Measurements from ENCODE around the gene PDGFD.

The PDGFD gene

DNA sequence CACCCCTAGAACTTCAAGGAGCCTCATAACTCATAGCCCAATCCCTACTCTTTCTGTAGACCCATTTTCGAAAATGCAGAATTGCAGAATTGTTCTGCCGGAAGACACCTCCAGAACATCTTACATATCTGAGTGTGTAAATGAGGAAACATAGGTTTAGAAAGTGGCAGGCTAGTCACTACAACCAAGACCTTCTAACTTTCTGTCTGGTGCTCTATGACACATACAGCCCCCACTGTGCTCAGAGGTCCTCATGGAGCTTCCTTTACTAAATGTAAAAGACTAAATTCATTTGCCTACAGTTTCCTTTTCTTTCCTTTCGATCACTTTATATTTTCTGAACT is 259.7 kb downstream of the PDGFD start:
- DNase-seq = no peak

DNA sequence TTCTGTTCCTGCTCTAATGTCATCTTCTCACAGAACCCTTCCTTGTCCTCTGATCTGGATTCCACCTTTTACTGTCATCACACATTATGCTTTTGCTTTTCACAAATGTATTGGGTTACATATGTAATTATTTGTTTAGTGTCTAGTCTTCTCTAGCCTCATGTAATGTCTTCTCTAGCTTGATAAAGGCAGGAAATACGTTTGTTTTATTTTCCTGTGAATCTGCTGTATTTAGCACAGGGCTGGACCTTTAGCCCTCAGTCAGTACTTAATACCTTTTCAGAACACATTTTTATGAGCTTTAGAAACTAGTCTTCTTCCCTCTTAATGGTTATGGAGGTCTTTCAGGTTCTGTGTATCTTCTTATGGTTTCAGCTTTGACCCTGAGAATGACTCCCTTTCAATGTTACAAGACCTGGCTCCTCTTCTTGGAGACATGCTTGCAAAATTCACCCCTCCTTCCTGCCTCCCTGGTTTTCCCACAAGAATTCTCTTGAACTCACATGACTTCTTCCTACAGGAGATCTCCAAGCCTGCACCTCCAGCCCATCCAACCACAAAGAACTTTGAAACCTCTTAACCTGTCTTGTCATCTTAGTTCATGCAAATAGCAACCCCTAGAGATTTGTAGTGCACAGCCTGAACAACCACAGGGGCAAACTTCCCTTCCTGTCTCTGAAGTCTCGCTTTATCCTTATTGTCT is 260.2 kb downstream of the PDGFD start:
- no peak for DNase-seq

- no peak for DNase-seq
Measured at GRCh38 chr11:103902994-103903393, 261.0 kb downstream of the PDGFD start.

DNA sequence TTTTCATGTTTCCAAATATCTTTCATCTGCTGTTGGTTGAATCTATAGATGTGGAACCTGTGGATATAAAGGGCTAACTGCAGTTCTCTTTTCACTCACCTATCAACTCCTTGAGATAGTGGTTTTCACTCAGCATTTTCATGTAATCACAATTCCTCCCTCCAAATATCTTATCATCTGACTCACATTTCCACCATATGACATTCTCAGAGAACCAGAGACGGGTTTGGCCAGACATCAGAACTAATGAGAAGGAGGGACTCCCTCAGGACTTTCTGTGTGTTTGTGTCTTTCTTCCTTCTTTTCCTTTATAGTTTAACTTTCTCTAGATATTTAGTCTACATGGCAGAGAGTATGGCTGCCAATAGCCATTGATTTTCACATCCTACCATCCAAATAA is 262.3 kb downstream of the PDGFD start:
- DNase-seq = no peak

- no peak for DNase-seq
Measured at GRCh38 chr11:103898577-103899336, 265.2 kb downstream of the PDGFD start.

DNA sequence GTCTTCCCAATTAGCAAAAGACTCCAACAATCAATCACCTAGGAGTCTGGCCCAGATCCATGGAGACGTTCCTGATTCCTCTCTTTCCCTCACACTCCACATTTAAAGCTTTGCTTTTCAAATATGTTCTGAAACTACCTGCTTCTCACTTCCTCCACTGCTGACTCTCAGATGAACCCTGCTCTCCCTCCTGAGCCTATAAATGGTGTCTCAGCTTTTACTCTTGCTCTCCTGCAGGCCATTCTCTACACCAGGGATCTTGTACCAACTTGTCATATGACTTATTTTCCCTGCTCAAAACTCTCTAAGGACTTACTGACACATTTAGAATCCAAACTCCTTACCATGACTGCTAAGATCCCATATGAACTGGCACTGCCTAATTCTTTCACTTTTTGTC is 265.9 kb downstream of the PDGFD start:
- no peak for DNase-seq

DNA sequence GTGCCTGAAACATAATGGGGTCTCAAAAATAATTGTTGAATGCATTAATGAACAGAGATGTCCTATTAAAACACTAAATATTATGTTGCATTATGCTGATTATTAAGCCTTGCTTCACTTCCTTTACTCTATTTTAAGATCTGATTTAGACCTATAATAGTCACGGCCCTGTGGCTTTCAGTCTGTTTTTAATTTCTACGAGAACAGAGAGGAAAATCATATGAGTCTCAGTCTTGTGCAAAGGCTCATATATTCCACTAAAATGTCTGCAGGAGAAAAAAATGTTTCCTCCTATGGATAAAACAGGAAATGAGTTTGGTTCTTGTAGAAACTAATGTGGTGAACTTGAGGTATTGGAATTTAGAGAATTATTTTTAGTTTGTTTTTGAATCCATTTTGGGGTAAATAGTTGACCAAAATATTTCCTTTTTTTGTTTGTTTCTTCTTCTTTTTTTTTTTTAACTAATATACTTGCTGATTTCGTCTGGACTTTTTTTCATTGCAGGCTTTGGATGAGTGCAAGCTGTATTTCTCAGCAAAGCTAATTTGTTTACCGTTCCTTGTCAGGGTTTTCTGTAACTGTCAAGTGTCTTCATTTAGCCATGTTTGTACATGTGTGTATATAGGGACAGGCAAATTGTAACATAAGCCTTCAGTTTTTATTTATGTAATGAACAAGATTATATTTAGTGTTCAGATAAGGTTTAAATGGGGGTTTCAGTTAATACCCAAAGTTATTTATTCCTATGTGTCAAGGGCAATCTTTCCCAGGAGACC is 266.6 kb downstream of the PDGFD start:
- DNase-seq = no peak

GRCh38 chr11:103895106-103895505 is 268.8 kb downstream of the PDGFD start:
- DNase-seq = no peak

DNA sequence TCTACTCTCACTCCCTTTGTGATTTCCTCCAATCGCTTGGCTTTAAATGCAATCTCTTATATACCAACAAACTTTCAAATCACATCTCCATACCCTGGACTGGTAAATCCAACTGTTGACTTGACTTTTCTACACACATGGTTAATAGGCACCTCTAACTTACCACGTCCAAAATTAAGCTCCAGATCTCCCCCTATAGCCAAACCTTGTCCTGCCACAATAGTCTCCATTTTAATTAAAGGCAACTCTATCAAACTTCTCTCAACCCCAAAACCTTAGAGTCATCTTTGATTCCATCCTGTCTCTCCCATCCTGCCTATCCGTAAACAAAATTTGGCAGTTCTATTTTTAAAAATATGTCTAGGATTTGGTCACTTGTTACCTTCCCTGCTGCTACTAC is 269.3 kb downstream of the PDGFD start:
- no peak for DNase-seq

- DNase-seq = no peak
Measured at GRCh38 chr11:103894034-103894433, 269.9 kb downstream of the PDGFD start.

GRCh38 chr11:103893371-103893770 is 270.6 kb downstream of the PDGFD start:
- no peak for DNase-seq

DNA sequence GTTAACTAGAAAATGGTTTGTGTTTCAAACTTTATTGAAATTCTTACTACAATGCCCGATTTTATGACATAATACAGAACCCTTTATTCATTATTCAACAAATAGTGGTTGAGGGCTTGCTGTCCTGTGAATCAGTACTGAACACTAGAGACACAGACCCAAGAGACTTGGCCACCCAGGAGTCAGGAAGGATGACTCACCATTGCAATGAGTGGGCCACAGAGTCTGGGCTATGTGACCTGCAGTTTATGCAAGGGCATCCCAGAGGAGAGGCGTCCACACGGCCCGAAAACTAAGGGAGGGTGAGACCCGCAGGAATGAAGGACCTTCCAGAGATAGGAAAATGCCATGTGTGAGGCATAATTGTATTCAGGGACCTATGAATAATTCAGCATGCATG is 271.3 kb downstream of the PDGFD start:
- DNase-seq = no peak

GRCh38 chr11:103890654-103891053 is 273.3 kb downstream of the PDGFD start:
- no peak for DNase-seq

DNA sequence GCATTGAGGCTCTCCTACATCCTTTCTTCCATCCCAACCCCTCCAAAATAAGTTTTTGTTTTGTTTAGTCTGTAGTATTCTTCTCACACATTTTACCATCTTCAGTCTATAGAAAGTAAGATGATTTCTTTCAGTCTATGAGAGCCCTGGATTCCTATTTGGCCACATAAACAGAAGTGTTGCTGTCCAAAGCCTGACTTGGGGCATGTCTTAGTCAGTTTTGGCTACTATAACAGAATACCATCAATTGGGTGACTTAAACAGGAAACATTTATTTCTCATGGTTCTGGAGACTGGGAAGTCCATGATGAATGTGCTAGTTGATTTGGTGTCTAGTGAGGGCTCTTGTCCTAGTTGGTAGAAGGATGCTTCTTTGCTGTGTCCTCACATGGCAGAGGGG is 274.3 kb downstream of the PDGFD start:
- no peak for DNase-seq

GRCh38 chr11:103888541-103888951 is 275.4 kb downstream of the PDGFD start:
- no peak for DNase-seq

DNA sequence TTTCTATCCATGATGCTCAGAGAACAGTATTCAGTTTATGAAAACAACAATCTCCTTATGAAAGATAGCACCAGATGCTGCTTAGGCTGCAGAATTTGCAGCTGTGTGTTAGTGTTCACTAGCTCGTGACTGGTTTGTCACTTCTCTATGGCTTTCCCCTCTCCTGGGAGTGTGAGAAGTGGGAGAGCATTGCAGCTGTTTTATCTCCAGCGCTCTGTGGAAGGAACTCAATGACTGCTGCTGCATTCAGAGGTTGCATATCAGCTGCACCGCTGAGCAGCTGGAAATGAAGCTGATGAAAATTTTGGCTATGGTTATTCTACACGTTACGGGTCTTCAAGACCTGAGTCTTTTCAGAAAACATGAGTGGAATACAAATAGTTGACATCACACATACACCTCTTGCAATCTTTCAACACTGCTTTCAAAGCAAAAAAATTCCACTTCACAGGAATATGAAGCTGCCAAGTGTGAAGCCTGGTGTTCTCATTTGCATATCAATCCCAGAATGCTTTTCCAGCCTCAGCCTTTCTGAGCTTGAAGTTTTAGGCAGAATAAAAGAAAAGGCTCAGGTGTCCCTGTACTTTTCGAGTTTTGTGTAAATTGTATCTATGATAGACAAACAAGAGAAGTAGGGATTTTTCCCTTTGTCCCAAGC is 276.8 kb downstream of the PDGFD start:
- no peak for DNase-seq

DNA sequence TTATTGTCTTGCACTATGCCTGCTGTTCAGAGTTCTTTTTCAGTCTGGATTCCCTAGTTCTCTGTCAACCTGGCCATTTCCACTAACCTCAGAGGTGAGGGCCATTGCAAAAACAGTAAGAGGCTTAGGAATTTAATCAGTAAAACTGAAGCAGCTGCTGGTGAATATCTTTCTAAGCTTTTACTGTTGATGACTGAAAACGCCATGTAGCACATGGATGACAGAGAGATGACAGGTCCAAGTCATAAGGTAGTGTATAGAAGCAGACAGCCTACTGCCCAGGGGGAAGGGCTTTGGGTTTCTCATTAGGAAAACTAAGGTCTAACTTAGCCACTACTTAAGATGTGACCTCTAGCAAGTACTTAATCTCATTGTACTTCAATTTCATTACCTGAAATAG is 280.1 kb downstream of the PDGFD start:
- DNase-seq = no peak

DNA sequence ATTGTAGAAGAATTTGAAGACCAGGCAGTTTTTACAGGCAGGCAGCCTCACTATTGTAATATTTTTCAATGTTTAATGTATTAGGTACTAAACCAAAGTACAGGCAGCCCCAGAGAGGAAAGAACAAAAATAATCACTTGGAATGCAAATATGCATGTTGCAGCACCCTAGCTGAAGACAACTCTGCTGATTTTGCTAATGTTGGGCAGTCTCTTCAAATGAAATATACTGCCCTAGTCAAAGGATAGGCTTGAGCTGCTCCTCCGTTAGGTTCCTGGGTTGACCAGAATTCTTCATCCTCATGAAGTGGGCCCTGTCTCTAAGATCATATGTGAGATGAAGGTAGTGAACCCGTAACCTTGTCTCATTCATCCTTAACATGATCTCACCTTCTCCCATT is 280.7 kb downstream of the PDGFD start:
- no peak for DNase-seq

- DNase-seq = no peak
Measured at GRCh38 chr11:103881584-103881983, 282.4 kb downstream of the PDGFD start.

- DNase-seq = no peak
Measured at GRCh38 chr11:103880968-103881367, 283.0 kb downstream of the PDGFD start.

GRCh38 chr11:103878646-103879045 is 285.3 kb downstream of the PDGFD start:
- DNase-seq = no peak

DNA sequence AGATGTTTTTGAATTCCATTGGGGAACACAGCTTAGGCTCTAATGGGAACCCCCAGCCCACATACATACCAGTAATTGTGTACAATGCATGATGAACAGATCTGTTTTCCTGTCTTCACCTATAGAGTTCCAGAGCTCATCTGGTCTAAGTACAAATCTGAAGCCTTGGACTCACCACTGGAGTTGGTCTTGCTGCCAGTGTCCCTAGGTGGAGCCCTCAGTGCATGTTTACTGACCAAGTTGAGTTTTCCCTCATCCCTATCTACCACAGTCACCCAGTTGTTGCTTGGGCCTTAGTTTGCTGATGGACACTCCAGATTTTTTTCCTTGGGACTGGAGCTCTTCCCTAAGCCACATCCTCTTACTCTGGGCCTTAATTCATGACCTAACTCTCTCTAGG is 286.7 kb downstream of the PDGFD start:
- DNase-seq = no peak

- DNase-seq = no peak
Measured at GRCh38 chr11:103875855-103876510, 288.0 kb downstream of the PDGFD start.

Measured in DMS79 treated with DMSO at 0.1 percent for 48 hours (cell line).